HG03060 (cell line): ENCODE measurements around the gene AADAT.
"Not testable (repeated sequence)": the region's sequence is repeated elsewhere in the genome, so short reads cannot be mapped to it uniquely, and the experiment has no call there.

Experiments
- ATAC-seq: cut with Tn5 transposase; IDR thresholded peaks from one replicate; pipeline ENCODE4 v1.9.1; 2021; ENCODE audit warnings: low read depth, moderate number of reproducible peaks; ENCODE audit not compliant: unreplicated experiment

The AADAT gene

DNA sequence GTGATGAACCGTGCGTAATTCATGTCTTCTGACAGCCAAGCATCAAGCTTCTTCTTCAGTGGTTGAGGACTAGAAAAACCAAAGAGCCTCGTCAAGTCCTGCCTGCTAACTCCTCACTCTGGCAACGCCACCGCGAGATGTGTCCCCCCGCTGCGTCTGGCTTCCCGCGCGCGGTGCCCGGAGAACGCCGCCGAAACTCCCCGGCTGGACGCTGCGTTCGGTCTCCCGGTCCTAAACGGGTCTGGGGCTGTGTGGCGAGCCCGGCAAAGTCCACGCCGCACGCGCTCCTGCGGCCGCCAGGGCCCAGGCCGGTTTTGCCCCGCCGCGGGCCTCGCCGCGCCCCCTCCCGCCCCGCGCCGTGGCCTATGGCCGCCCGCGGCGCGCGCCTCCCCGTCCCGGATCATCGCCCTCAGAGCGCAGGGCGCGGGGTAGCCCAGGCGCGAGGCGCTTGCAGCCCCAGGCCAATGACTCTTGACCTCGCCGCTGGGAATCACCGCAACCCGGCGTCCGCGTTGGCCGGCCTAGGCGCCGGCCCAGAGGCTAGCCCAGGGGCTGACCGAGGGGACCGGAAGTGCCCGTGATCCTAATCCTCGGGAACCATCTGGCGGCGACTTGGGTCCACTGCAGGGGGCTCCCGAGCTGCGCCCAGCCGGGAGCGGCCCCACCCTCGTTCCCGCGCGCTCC lies at the start of gene AADAT:
AADAT (minus strand) TSS at position 289 of the 684 bp plus-strand sequence; CDS start at position 23, 266 bp downstream.
- no peak for ATAC-seq

DNA sequence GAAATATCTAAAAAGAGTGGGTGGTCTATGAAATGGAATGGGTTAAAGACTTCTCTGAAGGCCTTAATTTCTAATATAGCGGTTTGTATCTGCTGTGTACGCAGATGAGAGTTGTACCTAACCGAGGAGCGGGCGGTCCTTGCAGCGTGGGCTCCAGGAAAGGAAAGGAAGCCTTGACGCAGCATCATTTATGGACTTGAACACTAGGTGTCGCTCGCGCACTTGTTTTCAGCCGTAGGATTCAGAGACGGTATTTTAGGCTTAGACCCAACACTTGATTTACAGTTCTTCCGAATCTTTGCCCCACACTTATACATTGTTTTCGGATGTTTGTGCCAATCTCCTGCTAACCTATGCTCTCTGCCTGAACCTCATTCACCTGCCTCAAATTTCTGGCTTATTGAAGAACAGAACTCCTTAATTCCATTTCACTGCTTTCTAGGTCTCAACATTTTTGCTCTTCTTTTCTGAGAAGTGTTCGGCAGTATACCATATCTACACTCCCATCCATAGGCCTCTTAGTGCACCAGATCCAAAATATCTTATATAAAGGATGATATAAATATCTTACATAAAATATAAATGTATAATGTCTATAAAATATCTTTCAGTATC lies 48.9 kb upstream of the AADAT start:
- ATAC-seq: peak; percentile 89

DNA sequence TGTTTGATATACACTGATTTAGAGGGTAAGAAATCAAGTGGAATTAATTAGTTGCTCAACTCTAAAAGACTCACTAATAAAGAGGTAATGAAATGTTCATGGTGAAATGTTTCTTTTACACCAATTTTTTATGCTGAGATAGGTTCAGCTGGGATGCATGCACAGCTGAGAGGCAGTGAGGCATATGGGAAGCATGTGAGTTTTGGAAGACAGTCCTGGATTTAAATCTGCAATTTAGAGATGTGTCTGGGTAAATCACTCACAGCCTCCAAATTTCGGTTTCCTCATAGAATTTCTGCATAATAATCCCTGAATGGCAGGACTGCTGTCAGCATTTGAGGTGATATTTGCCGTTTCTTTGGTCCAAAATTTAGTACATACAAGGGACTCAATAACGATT lies 48.2 kb upstream of the AADAT start:
- ATAC-seq: no peak

GRCh38 chr4:170137466-170137865 lies 47.7 kb upstream of the AADAT start:
- no peak for ATAC-seq

DNA sequence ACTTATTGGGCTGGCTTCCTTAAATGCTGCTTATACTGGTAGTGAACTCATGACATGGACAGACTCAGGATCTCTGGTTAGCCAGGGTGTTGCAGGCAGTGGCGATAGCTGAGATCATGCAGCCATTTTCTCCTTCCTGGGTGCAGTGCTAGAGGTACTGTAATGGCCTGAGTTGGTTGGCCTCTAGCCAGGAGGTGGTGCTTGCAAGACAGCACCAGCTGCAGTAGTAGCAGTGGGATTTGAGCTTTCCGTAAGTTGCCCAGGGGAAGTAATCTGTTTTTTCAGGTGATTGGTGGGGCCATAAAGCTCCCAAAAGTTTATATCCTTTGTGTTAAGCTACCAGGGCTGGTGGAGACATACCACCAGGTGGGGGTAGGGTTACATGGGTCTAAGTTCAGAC lies 45.1 kb upstream of the AADAT start:
- no peak for ATAC-seq

DNA sequence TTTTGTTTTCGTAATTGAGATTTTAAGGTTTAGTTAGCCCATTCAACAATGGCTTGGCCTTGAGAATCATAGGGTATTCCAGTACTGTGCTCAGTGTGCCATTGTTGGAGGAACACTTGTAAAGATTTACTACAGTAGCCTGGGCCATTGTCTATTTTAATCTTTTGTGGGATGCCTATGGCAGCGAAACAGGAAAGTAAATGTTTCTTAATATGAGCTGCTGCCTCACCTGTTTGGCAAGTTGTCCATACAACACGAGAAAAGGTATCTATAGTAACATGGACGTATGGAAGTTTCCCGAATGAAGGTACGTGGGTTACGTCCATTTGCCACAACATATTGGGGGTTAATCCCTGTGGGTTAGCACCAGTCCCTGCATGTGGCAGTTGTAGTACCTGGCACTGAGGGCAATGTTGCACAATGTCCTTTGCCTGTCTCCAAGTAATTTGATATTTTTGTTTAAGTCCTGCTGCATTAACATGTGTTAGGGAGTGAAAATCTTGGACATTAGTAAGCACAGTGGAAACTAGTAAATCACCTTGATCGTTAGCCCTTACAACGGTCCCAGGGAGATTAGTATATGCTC lies 38.6 kb upstream of the AADAT start:
- ATAC-seq: no peak

- no peak for ATAC-seq
These were observed 38.0 kb upstream of the AADAT start for GRCh38 chr4:170127758-170128157.

- no peak for ATAC-seq
These were observed 34.6 kb upstream of the AADAT start for GRCh38 chr4:170124406-170124805.

- no peak for ATAC-seq
These were observed 32.5 kb upstream of the AADAT start for GRCh38 chr4:170122252-170122651.

GRCh38 chr4:170114636-170115035 lies 24.9 kb upstream of the AADAT start:
- no peak for ATAC-seq

- ATAC-seq: not testable (repeated sequence)
These were observed 24.4 kb upstream of the AADAT start for GRCh38 chr4:170114183-170114582.

DNA sequence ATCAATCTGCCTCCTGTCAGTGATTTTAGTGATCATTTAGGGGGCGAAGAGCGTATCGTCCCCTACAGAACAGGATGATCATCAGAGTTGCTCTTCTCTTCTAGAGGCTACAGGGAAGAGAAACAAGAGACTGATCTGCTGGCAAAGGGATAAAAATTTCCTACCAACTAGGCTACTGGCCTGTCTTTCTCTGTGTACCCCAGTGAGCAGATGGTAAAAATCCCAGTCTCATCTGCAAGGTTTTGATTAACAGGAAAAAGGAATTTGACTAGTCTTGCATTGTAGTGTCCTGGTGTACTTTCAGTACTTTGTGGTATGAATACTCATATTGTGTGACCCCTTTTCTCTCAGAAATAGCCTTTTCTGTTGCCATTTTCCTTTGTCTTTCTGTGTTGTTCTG lies 21.8 kb upstream of the AADAT start:
- no peak for ATAC-seq

DNA sequence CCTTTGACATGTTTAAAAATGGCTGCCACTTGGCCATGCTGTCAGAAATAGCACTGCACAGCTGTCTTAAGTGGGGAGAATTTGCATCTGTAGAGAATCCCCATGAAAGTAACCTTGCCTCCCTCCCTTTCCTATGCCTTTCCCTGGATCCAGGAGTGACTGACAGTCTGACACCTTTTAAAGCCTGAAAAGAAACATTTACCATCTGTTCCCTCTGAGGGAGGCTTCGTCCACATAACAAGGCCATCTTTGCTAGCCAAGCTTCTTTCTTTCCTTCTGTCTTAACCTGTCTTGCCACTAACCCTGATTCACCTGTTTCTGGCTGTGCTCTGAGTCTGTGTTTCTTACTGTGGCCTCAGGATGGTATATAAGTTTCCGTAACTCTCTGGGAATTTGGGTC lies 21.3 kb upstream of the AADAT start:
- no peak for ATAC-seq

GRCh38 chr4:170110285-170110672 lies 20.5 kb upstream of the AADAT start:
- ATAC-seq: no peak

- ATAC-seq: no peak
These were observed 20.0 kb upstream of the AADAT start for GRCh38 chr4:170109586-170110284.

DNA sequence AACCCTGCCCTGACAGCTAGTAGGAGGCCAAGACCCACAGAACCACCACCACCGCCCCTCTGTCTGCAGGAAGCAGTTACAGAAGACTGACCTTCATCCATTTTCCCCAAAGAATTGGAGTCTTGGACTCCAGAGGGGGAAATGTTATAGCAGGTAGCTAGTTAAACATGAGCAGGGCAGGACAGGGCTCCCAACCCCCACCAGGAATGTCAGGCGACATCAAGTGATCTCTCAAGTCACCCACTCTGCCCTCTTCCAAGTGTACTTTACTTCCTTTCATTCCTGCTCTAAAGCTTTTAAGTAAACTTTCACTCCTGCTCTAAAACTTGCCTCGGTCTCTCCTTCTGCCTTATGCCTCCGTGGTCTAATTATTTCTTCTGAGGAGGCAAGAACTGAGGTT lies 17.1 kb upstream of the AADAT start:
- no peak for ATAC-seq

GRCh38 chr4:170102426-170102825 lies 12.7 kb upstream of the AADAT start:
- ATAC-seq: no peak

GRCh38 chr4:170098171-170098570 lies 8.4 kb upstream of the AADAT start:
- not testable (repeated sequence) for ATAC-seq

DNA sequence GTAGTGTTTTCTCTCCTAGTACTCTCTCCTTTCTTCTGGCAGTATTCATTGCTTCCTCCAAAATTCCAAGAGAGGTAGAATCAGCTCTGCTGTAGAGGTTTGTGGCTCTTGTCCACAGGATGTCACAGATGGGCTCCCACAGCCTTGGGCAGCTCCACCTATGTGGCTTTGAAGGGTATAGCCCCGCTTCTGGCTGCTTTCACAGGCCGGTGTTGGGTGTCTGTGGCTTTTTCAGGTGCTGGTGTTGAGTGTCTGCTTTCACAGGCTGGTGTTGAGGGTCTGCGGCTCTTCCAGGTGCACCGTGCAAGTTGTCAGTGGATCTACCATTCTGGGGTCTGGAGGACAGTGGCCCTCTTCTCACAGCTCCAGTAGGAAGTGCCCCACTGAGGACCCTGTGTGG lies 7.9 kb upstream of the AADAT start:
- no peak for ATAC-seq

DNA sequence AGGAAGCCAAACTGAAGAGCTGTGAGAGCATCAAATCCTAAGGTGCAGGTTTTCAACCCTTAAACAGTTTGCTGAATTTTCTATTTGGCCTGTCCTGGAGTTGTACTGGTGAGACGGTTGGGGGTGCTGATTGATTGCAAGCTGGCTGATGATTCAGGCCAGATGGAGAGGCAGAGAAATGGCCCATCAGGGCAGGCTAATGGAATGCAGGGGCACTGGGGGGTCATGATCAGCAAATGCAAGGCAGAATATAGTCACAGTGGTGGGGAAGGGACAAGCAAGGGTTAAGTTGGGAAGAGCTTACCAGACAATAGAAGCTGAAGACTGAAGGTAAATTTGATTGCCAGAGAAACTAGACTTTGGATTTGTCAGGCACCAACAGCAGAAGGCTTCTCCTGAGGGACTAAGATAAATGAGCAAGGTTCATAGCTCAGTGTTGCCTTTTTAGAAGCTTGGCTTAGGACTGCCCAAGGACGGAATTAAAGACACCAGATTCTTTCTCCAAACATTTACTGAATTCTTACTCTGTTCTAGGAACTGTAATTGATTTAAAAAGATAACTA lies 4.3 kb upstream of the AADAT start:
- ATAC-seq: no peak

DNA sequence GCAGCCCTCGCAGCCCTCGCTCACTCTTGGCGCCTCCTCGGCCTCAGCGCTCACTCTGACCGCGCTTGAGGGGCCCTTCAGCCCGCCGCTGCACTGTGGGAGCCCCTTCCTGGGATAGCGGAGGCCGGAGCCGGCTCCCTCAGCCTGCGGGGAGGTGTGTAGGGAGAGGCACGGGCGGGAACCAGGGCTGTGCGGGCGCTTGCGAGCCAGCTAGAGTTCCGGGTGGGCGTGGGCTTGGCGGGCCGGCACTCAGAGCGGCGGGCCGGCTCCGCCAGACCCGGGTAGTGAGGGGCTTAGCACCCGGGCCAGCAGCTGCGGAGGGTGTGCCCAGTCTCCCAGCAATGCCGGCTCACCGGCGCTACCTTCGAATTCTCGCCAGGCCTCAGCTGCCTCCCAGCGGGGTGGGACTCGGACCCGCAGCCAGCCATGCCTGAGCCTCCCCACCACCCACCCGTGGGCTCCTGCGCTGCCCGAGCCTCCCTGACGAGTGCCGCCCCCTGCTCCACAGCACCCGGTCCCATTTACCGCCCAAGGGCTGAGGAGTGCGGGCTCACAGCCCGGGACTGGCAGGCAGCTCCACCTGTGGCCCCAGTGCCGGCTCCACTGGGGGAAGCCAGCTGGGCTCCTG lies 1.4 kb upstream of the AADAT start:
- no peak for ATAC-seq
